ENCODE results near the gene ENTPD8. TPM values are rescaled to one million over a fixed set of nuclear protein-coding genes. Genes with fewer than 3 reads are reported as not detected.

Gene ENTPD8
- total RNA-seq, 2 experiments from 2014 or later: not detected

DNA sequence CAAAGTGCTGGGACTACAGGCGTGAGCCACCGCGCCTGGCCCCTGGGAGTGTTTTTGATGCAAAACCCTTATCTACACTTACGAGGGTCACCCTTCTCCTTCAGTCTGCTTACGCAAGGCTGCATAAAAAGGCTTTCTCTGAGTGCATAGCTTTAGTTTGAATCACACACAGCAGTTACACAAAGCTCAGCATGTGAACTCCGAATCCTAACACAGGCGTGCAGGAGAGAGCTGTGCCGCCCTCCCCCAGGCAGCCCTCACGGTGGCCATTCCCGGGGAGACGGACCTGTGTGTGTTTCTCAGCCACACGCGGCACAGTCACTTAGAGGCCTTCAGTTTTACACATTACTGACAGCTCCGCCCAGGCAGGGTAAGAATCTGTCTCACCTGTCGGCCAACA is 44.9 kb downstream of the ENTPD8 start:
- TF ChIP-seq, protein P1, sequence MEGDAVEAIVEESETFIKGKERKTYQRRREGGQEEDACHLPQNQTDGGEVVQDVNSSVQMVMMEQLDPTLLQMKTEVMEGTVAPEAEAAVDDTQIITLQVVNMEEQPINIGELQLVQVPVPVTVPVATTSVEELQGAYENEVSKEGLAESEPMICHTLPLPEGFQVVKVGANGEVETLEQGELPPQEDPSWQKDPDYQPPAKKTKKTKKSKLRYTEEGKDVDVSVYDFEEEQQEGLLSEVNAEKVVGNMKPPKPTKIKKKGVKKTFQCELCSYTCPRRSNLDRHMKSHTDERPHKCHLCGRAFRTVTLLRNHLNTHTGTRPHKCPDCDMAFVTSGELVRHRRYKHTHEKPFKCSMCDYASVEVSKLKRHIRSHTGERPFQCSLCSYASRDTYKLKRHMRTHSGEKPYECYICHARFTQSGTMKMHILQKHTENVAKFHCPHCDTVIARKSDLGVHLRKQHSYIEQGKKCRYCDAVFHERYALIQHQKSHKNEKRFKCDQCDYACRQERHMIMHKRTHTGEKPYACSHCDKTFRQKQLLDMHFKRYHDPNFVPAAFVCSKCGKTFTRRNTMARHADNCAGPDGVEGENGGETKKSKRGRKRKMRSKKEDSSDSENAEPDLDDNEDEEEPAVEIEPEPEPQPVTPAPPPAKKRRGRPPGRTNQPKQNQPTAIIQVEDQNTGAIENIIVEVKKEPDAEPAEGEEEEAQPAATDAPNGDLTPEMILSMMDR (IDR thresholded peaks at IDR 0.05): no peak
- intact Hi-C loops (cut with DNase I, micrococcal nuclease): no loop called here

GRCh38 chr9:137395666-137396010 is 45.5 kb downstream of the ENTPD8 start:
- Mint-ChIP-seq H3K36me3 (ENCODE audit: low read depth) (no peaks in the 10 kb centered on the region), H3K4me1 (ENCODE audit: low read depth) (no peaks in the 10 kb centered on the region), H3K4me3 (no peak overlapping the region), H3K9me3 (no peaks in the 10 kb centered on the region), H3K27me3 (no peaks in the 10 kb centered on the region), H3K27ac (no peak overlapping the region)
- DNase-seq: no peak
- Histone ChIP-seq H3K36me3 (ENCODE audit: insufficient read depth, low read length) (peaks cover 4% of the 10 kb centered on the region), H3K27me3 (ENCODE audit: control insufficient read depth in 1 of 2, insufficient read depth in 2 of 2, low read length in 2 of 2) (no peaks in the 10 kb centered on the region), H3K4me1 (ENCODE audit: insufficient read depth, low read length) (no peaks in the 10 kb centered on the region), H3K9me3 (ENCODE audit: control insufficient read depth in 1 of 2, insufficient read depth in 1 of 2, low read length in 2 of 2) (peaks cover 0 to 5% of the 10 kb centered on the region in 2 experiments), H3K27ac (ENCODE audit: low read depth in 1 of 2, low read length in 2 of 2) (no peak overlapping the region), H3K4me3 (ENCODE audit: low read length) (no peak overlapping the region)
- POLR2A ChIA-PET: no interaction called here
- CTCF ChIA-PET: no interaction called here
- TF ChIP-seq, protein P1 (IDR thresholded peaks at IDR 0.05): no peak
- no peak for ATAC-seq (ENCODE audit: poor library complexity)
- intact Hi-C loops (cut with DNase I, micrococcal nuclease): no loop called here

More for the DNA sequence above, 44.9 kb downstream of the ENTPD8 start:
- H3K27ac Mint-ChIP-seq: no peak overlapping the region
- no peaks in the 10 kb centered on the region for H3K36me3 Mint-ChIP-seq (ENCODE audit: low read depth)
- H3K4me1 Mint-ChIP-seq (ENCODE audit: low read depth): no peaks in the 10 kb centered on the region
- POLR2A ChIA-PET: no interaction called here
- H3K4me3 Mint-ChIP-seq: no peak overlapping the region
- Histone ChIP-seq H3K9me3 (ENCODE audit: control insufficient read depth in 1 of 2, insufficient read depth in 1 of 2, low read length in 2 of 2) (peaks cover 0 to 5% of the 10 kb centered on the region in 2 experiments), H3K4me1 (ENCODE audit: insufficient read depth, low read length) (no peaks in the 10 kb centered on the region), H3K4me3 (ENCODE audit: low read length) (no peak overlapping the region), H3K27me3 (ENCODE audit: control insufficient read depth in 1 of 2, insufficient read depth in 2 of 2, low read length in 2 of 2) (no peaks in the 10 kb centered on the region), H3K36me3 (ENCODE audit: insufficient read depth, low read length) (peaks cover 4% of the 10 kb centered on the region), H3K27ac (ENCODE audit: low read depth in 1 of 2, low read length in 2 of 2) (no peak overlapping the region)
- ATAC-seq (ENCODE audit: poor library complexity) (no peak), DNase-seq (no peak)
- H3K9me3 Mint-ChIP-seq: no peaks in the 10 kb centered on the region
- no peaks in the 10 kb centered on the region for H3K27me3 Mint-ChIP-seq
- CTCF ChIA-PET: no interaction called here

DNA sequence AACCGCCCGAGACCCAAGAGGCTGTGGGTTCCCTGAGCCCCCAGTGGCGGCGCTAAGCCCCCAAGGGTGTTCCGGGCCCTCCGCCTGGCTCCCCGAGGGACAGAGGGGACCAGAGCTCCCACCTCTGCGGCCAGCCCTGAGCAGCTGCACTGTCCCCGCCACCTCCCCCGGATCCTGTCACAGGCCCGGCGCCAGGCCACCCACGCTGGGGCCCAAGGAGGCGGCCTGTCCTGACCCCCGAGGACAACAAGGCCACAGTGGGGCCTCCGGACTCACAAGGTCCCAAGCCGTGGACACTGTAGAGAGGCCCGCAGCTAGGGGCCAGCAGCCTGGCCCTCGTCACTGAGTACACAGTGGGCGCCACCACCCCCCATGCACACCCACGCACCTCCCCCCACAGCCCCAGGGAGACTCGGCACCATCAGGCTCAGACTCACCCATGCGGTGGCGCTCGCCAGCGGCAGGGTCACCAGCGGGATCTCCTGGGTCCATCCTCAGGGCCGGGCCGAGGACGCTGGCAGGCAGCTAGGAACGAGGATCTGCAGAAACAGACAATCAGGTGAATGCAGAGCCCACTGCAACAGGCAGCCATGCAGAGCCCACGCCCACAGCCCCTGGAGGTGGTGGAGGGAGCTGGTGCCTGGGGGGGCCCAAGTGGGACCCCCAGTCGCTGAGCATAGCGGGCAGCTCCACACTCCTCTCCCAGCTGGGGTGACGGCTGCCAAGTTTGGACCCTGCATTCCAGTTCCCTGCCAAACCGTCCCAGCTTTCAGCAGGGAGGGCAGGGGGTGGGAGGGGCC is 46.1 kb downstream of the ENTPD8 start:
- Histone ChIP-seq H3K36me3 (ENCODE audit: insufficient read depth, low read length) (peaks cover 4% of the 10 kb centered on the region), H3K4me3 (ENCODE audit: low read length) (no peak overlapping the region), H3K27ac (ENCODE audit: low read depth in 1 of 2, low read length in 2 of 2) (no peak overlapping the region), H3K27me3 (ENCODE audit: control insufficient read depth in 1 of 2, insufficient read depth in 2 of 2, low read length in 2 of 2) (no peaks in the 10 kb centered on the region), H3K4me1 (ENCODE audit: insufficient read depth, low read length) (no peaks in the 10 kb centered on the region), H3K9me3 (ENCODE audit: control insufficient read depth in 1 of 2, insufficient read depth in 1 of 2, low read length in 2 of 2) (peaks cover 0 to 5% of the 10 kb centered on the region in 2 experiments)
- CTCF ChIA-PET: interaction anchor here (0.5 kb wide), 1 partner anchor 51 kb away, joined by 5 read pairs; no protein-coding TSS in a partner anchor
- Mint-ChIP-seq H3K36me3 (ENCODE audit: low read depth) (no peaks in the 10 kb centered on the region), H3K4me3 (no peak overlapping the region), H3K9me3 (no peaks in the 10 kb centered on the region), H3K27me3 (no peaks in the 10 kb centered on the region), H3K4me1 (ENCODE audit: low read depth) (no peaks in the 10 kb centered on the region), H3K27ac (no peak overlapping the region)
- POLR2A ChIA-PET: no interaction called here
- ATAC-seq (ENCODE audit: poor library complexity) (no peak), DNase-seq (no peak)
- intact Hi-C loops (cut with DNase I, micrococcal nuclease): no loop called here
- TF ChIP-seq, protein P1 (IDR thresholded peaks at IDR 0.05): no peak

Measured in CD4-positive, alpha-beta T cell (primary cell).